HL-60/S4 treated with retinoic acid at 250 ng/mL for 4 days and 3 days (cell line): ENCODE results near the gene GALR2.

Experiments used
- in situ Hi-C: fragments of 300-500 bp; cut with MboI; formaldehyde crosslinking; loops from 2 replicates; pipeline ENCODE4 v1.7.0; 2022; ENCODE audit warnings: low sequenced_read_pairs

The GALR2 gene

DNA sequence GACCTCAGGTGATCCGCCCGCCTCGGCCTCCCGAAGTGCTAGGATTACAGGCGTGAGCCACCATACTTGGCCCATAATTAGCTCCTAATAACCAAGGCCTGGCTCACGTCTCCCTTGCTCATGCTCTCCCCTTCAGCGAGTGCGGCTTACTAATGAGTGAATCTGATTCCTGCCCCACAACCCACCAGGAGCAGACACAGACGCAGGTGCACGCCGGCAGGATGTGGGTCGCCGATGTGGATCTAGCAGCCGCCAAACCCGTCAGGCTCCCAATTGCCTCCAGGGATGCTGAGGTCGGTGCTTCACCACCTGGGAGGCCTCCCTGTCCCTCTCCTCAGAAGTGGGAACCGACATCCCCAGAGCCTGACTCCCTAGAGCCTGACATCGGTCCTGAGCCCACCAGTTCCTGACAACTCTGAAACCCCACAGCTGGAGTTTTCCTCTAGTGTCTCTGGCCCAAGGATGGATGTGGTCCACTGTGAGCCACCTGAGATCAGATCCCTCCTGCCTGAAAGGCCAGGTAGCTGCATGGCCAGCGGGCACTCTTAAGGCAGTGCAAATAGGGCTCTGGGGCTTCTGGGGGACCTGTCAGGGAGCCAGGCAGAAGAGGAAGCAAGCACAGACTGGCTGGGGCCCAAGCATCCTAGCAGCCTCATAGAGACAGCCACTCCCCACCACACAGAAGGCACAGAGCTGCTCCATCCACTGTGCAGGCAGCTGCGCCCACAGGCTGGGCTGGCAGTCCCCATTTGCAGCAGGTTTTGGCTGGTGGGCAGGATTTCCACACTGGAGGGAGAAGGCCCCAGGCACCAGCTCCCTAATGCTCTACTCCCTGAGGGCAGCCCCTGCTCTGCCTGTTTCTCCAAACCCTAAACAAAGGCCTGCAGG is 18.2 kb downstream of the GALR2 start:
- in situ Hi-C loops, result no loop called here

DNA sequence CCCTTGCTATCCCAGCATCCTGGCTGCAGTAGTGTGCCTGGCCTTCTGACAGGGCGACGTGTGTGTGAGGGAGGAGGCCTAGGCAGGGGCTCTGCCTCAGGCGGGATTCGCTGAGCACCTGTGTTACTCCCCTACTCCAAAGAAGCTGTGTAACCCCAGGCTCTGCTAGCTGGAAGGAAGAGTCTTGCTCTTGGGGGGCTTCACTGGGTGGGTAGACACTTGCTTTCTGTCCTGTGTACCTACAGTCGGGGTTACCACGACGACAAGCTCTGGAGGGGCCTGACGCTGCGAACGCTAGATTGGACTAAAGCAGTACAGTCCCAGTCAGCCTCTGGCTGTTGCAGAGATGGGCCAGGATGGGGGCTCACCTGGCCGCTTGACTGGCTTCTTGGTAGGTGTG is 19.5 kb downstream of the GALR2 start:
- in situ Hi-C loops, result no loop called here

DNA sequence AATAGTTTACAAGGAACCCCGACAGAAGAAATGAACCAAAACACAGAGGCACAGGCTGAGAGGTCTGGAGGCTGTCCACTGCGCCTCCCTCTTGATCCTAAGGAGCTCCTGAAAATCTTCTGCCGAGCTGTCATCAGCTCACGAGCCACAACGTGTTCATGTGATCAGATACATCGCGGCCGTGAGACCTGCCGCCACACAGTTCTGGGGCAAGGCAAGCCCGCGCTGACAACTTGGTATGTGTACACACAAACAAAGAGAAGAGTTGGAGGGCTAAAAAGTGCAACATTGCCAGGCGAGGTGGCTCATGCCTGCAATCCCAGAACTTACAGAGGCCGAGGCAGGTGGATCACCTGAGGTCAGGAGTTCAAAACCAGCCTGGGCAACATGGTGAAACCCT is 21.4 kb downstream of the GALR2 start:
- in situ Hi-C loops, result no loop called here

DNA sequence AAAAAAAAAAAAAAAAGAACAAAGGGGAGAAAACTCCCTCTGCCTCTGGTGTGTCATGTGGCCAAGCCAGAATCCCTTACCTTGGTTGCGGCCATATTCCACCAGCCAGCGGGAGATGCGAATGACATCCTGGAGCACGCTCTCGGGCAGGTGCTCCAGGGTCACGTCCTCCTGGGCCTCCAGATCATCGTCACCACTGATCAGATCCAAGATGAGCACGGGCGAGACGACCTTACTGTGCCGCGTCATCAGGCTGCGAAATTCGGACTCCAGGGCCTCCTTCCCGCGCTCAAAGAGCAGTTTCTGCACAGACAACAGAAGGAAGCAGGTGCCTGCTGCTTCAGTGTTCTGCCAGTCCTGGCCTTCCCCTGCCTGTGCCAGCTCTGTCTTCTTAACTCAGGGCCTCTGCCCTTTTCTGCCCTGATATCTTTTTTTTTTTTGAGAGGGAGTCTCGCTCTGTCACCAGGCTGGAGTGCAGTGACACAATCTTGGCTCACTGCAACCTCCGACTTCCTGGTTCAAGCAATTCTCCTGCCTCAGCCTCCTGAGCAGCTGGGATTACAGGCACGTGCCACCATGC is 23.2 kb downstream of the GALR2 start:
- in situ Hi-C loops, result no loop called here

DNA sequence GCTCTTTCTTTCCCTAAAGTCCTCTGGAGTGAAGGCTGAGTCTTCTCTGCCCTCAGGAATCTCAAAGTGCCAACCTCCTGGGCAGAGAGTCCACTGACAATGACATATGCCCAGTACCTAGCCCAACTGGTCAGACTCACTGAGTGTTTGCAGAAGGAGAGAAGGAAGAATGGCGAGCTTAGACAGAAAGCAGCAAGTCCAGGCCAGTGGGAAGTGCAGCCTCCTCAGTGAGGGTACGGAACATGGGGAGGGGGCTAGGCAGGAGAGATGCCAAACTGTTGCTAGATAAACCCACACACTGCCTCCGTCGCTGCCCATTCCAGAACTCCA is 28.3 kb downstream of the GALR2 start:
- in situ Hi-C loops, result no loop called here

DNA sequence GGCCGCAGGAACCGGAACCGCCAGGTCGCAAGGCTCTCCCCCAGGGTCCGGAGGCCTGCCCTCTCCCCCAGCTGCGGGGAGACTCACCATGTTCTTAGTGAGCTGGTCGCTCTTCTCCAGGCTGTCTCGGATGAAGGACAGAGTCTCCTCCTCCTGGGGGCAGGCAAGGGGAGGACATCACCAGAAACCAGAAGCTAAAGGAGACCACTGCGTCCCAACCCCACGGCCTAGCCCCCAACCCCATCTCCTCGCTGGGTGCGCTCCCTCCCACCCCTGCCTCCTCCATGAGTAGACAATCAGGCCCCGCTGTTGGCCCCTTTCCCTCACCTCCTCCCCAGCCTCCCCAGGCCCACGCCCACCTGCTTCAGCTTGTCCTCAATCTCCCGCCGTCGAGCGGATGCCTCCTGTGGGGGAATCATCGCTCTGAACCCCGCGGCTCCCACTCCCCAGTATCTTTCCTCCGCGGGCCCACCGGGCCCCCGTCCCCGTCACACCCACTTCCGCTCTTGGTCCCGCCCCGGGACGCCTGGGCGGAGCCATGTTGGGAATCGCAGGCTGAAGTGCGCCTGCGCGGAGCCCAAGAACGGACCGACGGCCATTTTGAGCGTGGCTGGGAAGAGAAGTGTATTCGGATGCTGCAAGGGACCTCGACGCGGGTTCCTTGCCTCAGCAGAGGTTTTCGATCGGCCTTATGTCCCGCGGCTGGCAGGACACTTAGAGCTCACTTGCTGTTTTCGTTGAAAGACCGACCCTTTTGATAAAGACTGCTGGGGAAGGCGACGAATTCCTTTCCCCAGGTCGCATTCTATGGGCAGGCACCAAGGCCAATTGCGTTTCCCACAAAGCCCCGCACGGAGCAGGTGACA is 28.9 kb downstream of the GALR2 start, which contains the start of gene EXOC7:
EXOC7 (minus strand) TSS at position 514 of the 866 bp plus-strand sequence; CDS start at position 419, 95 bp downstream.
- in situ Hi-C loops, result no loop called here

DNA sequence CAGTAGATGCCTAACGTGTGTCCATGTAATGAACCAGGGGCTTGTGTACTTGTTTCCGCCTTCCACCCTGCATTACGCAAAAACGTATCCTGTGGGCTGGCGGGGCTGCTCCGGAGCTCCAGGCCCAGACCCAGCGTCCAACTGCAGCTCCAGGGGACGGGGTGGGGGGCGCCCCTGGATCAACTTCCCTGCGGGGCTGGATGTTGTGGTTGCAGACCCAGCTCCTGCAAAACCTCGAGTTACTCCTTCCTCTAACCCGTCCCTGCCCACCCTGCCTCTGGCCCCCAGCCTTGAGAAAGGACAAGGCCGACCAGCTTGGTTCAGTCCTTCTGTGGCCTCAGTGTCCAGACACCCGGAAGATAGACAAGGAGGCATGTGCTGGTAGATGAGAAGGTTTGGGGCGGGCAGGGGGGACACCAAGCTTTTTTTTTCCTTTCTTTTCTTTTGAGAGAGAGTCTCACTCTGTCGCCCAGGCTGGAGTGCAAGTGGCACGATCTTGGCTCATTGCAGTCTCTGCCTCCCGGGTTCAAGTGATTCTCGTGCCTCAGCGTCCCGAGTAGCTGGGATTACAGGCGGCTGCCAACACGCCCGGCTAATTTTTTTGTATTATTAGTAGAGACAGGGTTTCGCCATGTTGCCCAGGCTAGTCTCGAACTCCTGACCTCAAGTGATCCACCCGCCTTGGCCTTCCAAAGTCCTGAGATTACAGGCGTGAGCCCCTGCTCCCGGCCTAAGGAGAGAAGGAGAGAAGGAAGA is 29.7 kb downstream of the GALR2 start:
- in situ Hi-C loops, result no loop called here

DNA sequence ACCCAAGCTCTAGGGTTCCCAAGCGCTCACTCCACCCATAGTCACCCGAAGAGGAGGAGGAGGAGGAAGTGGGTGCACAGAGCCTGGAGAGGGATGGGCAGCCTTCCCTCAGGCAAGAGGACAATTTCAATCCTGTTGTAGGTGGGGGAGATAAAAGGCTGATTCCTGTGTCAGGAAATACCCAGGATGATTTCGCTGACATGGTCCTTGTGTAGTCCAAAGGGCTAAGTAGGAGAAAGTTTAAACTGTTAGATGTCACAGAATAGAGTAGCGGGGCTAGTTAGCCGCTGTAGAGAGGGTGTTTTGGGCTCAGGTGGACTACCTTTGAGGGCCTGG is 30.3 kb downstream of the GALR2 start:
- in situ Hi-C loops, result no loop called here

DNA sequence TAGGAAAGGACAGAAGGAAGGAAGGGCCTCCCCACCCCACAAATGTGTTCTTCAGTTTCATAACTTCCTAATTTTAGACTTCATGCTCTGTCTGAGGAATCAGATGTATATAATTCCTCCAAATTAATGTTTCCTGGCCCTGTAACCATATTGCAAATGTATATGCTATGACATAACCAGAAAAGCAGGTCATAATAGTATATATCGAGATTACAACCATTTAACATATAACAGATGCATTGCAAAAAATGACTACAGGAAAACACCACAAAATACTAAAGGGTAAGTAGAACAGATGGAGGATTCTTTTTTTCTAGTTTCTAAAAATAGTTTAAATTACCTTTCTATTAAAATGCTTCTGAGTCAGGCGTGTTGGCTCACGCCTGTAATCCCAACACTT is 32.1 kb downstream of the GALR2 start:
- in situ Hi-C loops, result no loop called here

DNA sequence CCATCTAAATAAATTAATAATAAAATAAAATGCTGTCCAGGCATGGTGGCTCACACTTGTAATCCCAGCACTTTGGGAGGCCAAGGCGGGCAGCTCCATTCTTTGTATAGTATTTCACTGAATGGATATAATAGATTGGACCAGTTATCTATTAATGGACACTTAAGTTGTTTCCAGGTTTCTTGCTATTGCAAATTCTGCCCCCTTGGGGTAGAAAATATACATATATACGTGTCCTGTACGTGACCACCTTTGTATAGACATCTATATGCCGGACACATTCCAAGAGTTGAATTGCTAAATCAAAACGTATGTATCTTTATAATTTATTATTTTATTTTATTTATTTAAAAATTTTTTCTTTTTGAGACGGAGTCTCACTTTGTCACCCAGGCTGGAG is 32.9 kb downstream of the GALR2 start:
- in situ Hi-C loops, result no loop called here

DNA sequence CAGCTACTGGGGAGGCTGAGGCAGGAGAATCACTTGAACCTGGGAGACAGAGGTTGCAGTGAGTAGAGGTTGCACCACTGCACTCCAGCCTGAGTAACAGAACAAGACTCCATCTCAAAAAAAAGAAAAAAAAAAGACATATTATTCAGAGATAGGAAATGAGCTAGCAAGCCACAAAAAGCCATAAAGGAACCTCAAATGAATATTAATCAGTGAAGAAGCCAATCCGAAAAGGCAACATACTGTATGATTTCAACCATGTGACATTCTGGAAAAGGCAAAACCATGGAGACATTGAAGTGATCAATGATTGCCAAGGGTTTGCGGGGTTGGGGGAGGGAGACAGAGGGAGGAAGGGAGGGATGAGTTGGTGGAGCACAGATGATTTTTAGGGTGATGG is 37.4 kb downstream of the GALR2 start:
- in situ Hi-C loops, result no loop called here

DNA sequence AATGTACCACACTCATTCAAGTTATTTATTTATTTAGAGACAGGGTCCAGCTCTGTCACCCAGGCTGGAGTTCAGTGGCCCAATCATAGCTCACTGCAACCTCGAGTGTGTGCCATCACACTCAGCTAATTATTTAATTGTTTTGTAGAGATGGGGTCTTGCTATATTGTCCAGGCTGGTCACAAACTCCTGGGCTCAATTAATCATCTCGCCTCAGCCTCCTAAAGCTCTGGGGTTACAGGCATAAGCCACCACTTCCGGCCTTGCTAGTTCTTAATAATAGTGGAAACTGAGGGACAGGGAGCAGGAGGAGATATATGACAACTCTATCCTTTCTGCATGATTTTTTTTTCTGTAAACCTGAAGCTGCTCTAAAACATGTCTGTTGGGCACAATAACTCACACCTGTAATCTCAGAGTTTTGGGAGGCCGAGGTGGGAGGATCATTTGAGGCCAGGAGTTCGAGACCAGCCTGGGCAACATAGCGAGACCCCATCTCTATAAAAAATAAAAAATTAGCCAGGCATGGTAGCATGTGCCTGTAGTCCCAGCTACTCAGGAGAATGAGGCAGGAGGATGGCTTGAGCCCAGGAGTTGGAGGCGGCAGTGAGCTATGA is 40.7 kb downstream of the GALR2 start:
- in situ Hi-C loops, result loop anchor here (5.0 kb wide), 1 partner anchor 167 kb away; no protein-coding TSS in a partner anchor

DNA sequence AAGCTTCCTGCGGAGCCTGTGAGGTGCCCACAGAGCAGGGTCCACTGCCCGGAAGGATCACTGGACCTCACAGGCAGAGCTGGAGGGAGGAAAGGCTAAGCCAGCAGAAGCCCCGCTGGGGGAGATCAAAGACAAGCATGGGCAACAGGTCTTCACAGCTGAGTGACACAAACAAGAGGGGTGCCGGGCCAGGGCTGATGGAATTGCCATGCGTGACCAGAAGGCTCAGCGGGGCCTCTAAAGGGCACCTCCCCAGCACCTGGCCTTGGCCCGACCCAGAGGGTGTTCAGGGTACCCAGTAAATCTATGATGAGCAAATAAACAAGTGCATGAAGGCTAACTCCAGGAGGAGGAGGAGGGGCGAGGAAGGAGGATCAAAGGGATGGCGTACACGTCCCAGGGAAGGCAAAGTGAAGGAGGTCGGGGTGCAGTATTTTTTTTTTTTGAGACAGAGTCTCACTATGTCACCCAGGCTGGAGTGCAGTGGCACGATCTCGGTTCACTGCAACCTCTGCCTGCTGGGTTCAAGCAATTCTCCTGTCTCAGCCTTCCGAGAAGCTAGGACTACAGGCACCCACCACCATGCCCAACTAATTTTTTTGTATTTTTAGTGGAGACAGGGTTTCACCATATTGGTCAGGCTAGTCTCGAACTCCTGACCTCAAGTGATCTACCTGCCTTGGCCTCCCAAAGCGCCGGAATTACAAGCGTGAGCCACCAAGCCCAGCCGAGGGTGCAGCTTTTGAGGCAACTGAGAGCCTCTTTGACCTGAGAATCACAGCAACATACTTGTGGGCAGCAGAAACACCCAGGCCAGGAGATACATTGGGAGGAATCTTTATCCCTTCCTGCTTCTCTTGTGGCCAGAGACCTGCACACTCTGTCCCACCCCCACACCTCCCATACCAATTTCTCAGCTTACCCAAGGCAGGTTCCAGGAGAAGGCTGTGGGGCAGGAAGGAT is 45.1 kb downstream of the GALR2 start:
- in situ Hi-C loops, result loop anchor here (5.0 kb wide), 1 partner anchor 163 kb away; no protein-coding TSS in a partner anchor

DNA sequence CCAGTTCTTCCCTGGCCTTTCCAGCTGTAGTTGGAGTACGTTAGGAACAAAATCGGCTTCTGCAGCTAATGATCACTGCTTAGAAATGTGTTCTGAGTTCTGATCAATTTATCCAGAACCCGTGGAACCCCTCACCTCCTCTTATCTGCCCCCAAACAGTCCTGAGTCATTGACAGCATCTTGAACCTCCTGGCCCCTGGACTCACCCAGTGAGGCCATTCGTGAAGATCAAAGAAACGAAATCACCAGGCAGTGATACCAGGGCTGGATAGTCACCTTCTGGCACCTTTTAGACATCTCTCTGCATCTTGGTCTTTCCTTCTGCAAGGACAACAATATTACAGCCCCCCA is 46.1 kb downstream of the GALR2 start:
- in situ Hi-C loops, result no loop called here

DNA sequence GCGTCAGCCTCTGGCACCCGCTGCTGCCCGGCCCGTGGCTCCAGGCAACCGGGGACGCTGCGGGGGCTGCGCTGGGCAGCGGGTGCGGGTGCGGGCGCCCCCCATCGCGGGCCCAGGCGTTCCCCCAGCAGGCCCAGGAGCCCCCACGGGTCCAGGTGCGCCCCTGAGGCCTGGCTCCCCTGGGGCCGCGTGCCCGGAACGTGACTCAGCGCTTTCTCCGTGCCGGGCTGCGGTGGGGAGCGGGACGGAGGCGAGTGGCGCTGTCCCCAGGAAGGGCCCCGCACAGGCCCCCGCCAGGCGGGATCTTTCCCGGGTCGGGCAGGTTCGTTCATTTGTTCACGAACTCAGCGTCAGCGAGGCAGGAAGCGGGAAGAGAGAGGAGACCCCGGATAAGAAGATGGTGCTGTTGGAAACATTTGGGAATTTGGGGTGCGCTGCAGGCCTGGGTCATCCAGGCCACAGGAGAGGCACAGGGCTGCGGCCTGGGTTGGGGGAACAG is 47.4 kb downstream of the GALR2 start:
- in situ Hi-C loops, result no loop called here

DNA sequence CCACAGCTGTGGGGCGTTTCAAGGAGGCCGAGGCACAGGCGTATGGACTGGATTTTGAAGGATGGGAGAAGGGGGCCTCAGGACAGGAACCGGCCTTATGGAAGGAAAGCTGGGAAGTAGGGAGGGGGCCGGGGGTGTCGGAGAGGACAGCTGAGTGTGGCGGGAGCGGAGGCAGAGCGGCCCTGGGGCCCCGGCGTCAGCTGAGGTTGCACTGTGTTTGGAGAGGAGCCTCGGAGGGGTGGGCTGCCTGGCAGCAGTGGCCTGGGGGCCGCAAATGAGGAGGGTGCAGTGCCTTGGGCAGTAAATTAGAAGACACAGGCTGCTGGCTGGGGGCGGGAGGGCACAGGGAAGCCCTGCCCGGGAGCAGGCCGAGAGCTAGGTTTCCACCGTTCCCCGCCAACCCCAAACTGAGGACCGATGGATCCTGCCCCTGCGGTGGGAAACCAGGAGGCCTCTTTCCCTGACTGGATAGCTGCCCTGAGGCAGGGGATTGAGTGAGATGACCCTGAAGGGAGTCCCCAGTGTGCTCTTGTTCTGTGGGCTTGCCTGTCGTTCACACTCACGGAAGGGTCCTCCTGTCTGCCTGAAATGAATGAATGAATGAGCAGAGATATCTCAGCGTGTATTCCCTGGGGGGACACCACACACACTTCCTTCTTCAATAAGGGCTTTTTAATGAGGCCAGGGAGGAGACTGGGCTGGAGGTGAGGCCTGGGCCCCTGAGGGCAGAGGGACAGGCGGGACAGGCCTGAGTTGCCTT is 48.0 kb downstream of the GALR2 start:
- in situ Hi-C loops, result no loop called here

DNA sequence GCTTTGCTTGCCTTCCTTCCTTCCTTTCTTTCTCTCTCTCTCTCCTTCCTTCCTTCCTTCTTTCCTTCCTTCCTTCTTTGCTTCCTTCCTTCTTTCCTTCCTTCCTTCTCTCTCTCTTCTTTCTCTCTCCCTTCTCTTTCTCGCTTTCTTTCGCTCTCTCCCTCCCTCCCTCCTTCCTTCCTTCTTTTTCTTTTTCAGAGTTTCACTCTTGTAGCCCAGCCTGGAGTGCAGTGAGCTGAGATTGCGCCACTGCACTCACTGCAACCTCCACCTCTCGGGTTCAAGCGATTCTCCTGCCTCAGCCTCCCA is 48.6 kb downstream of the GALR2 start:
- in situ Hi-C loops, result no loop called here

DNA sequence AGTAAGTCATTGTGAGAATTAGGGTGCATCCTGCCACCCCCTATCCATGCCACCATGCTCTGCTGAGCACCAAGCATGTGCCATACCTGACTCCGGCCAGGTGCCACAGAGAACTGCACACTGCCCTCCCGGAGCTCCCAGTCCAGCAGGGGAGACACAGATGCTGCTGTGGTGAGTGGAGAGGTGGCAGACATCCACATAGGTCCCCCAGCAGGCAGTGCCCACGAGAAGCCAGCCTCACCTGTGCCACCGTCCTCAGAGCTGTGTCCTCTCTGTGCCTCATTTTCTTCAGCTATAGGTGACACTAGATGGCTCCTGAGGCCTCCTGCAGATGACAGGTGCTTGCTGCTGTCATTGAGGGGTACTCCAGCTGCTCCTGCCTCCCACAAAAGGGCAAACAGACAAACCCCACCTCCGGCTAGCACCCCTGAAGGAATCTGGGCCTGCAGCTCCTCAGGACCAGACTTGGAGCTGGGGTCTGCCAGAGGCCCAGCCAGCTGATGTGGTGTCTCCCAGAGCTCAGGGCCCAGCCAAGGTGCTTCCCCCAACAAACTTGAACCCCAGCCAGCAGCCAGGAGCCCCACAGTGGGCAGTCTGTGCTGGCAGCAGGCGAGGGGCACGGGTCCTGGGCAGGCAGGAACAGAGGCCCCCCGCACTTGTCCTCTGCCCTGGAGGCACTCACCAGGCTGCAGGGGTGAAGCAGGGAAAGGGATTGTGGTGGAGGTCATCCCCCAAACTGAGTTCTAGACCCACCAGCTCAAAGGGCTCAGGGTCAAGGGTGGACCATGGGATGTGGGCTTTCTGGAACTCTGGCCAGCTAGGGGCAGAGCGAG is 49.4 kb downstream of the GALR2 start:
- in situ Hi-C loops, result no loop called here
